OCI-LY3 (cell line): ENCODE data around the gene SAMD13.
A peak's percentile ranks its signal among the peaks of the same experiment; 100 is the strongest.

ENCODE experiments used
- H2AFZ ChIP-seq: fragments of 200-600, 300-600 bp; shearing (Covaris generic); 2 replicates; pipeline ENCODE4 v1.6.0; 2014; ENCODE audit warnings: antibody characterized with exemption, low read depth, low read length
- H3K27ac ChIP-seq: fragments of 200-600, 300-600 bp; sonication (generic); 2 replicates; pipeline ENCODE4 v1.5.1; 2014; ENCODE audit warnings: mild to moderate bottlenecking, low read length, moderate library complexity, mixed read lengths
- H3K27me3 ChIP-seq: fragments of 200-600, 300-600 bp; sonication (generic); 2 replicates; pipeline ENCODE4 v1.6.1; 2014; ENCODE audit warnings: low read depth, low read length, mixed read lengths
- H3K36me3 ChIP-seq: fragments of 200-600, 300-600 bp; sonication (generic); replicated peaks from 2 replicates; pipeline ENCODE3; 2014; ENCODE audit warnings: low read depth, low read length, mixed read lengths
- H3K4me1 ChIP-seq: fragments of 300-600, 200-600 bp; sonication (generic); 2 replicates; pipeline ENCODE4 v1.6.1; 2014; ENCODE audit warnings: low read length, mixed read lengths
- H3K4me2 ChIP-seq: fragments of 200-600, 300-600 bp; sonication (generic); 2 replicates; pipeline ENCODE4 v1.6.1; 2014; ENCODE audit warnings: low read length, mixed read lengths
- H3K4me3 ChIP-seq: fragments of 300-600, 200-600 bp; sonication (generic); 2 replicates; pipeline ENCODE4 v1.5.1; 2014; ENCODE audit warnings: antibody characterized with exemption, mild to moderate bottlenecking, low read length, moderate library complexity
- H3K79me2 ChIP-seq: fragments of 300-600, 200-600 bp; shearing (Covaris generic); 2 replicates; pipeline ENCODE4 v1.6.1; 2014; ENCODE audit warnings: mild to moderate bottlenecking, low read length, mixed read lengths
- H3K9ac ChIP-seq: fragments of 300-600, 200-600 bp; shearing (Covaris generic); 2 replicates; pipeline ENCODE4 v1.6.0; 2014; ENCODE audit warnings: mild to moderate bottlenecking, low read length, moderate library complexity
- H3K9me3 ChIP-seq: fragments of 200-600, 300-600 bp; shearing (Covaris generic); 2 replicates; pipeline ENCODE4 v1.6.1; 2014; ENCODE audit warnings: low read length, mixed read lengths; ENCODE audit not compliant: insufficient read depth
- H4K20me1 ChIP-seq: fragments of 200-600, 300-600 bp; sonication (generic); 2 replicates; pipeline ENCODE4 v1.6.1; 2016; ENCODE audit warnings: low read length, mixed read lengths; ENCODE audit not compliant: insufficient read depth
- CTCF ChIP-seq: fragments of 200-600, 300-600 bp; sonication (generic); IDR thresholded peaks from 2 replicates; pipeline ENCODE4 v1.5.1; 2014; ENCODE audit warnings: antibody characterized with exemption, low read length, low read depth
- EZH2phosphoT487 ChIP-seq: fragments of 200-600 bp; shearing (Covaris generic); IDR thresholded peaks from 2 replicates; pipeline ENCODE4 v1.6.1; 2018; ENCODE audit warnings: antibody characterized with exemption, mixed run types, low read depth

SAMD13 gene

DNA sequence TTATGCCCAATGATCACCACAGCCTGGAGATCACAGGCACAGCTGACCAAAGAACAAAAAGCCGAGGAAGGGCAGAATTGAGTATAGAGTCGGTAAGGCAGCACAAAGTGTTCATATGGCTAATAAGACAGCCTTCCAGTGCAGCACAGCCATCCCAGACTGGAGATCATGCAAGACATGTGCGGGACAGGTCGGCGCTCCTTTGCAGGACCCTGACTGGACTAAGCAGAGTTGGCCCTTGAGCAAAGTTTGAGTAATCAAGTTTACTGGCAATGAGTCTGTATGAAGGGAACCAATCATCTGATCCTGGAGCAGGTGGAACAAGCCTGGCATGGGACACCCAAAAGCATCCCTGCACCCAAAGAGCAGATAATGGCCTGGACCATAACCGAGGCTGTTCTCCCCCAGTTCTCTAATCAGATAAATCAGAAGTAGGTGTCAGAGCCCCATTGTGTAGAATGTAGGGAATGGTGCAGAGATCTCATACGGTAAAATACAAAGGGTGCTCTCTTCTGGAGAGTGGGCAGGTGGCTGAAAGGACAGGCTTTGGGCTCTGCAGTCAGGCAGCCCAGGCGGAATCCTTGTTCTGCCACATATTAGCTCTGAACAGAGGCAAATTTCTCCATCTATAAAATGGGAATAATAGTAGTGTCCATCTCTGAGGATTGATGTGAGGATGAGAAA is 86.1 kb downstream of the SAMD13 start:
- TF ChIP-seq EZH2phosphoT487: no peak
- peak; percentile 23; the same call in 1 of the 2 replicates for TF ChIP-seq CTCF
- Histone ChIP-seq H3K4me3 (no peak overlapping the region), H3K4me1 (peaks cover 31% of the 10 kb centered on the region), H3K79me2 (no peaks in the 10 kb centered on the region), H3K9ac (no peak overlapping the region), H3K27ac (no peak overlapping the region), H3K36me3 (no peaks in the 10 kb centered on the region), H4K20me1 (no peaks in the 10 kb centered on the region), H3K9me3 (no peaks in the 10 kb centered on the region), H3K27me3 (no peaks in the 10 kb centered on the region), H2AFZ (no peak overlapping the region), H3K4me2 (no peak overlapping the region)

DNA sequence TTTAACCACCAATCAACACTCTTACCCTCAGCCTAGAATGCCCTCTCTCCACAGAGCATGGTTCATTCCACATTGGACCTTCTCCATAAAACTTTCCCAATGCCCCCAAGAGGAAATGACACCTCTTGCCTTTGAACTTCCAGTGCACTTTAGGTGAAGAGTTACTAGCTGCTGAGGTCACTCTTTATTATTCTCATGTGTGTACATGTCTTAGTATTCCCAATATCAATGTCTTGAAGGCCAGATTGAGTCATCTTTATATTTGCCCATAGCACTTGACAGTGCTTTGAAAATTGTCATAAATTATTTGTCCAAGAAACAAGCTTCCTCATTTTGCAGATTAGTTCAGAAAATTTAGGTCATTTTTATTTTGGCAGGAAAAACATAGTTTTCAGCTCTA is 88.7 kb downstream of the SAMD13 start:
- H3K4me3 ChIP-seq: no peak overlapping the region
- TF ChIP-seq EZH2phosphoT487 (no peak), CTCF (no peak)
- no peaks in the 10 kb centered on the region for H3K79me2 ChIP-seq
- no peaks in the 10 kb centered on the region for H4K20me1 ChIP-seq
- H3K27ac ChIP-seq: no peak overlapping the region
- no peak overlapping the region for H3K4me2 ChIP-seq
- no peak overlapping the region for H2AFZ ChIP-seq
- no peaks in the 10 kb centered on the region for H3K9me3 ChIP-seq
- H3K9ac ChIP-seq: no peak overlapping the region
- H3K36me3 ChIP-seq: no peaks in the 10 kb centered on the region
- peaks cover 30% of the 10 kb centered on the region for H3K4me1 ChIP-seq
- H3K27me3 ChIP-seq: no peaks in the 10 kb centered on the region

- no peaks in the 10 kb centered on the region for H4K20me1 ChIP-seq
- TF ChIP-seq CTCF (no peak), EZH2phosphoT487 (no peak)
- no peaks in the 10 kb centered on the region for H3K79me2 ChIP-seq
- H3K4me3 ChIP-seq: no peak within 1 kb of the TSS
- H3K4me2 ChIP-seq: no peak within 1 kb of the TSS
- no peaks in the 10 kb centered on the region for H3K9me3 ChIP-seq
- H3K9ac ChIP-seq: no peak within 1 kb of the TSS
- no peak within 1 kb of the TSS for H2AFZ ChIP-seq
- no peaks in the 10 kb centered on the region for H3K36me3 ChIP-seq
- H3K27ac ChIP-seq: no peak within 1 kb of the TSS
- H3K4me1 ChIP-seq: peaks cover 2% of the 10 kb centered on the region; the same call in 1 of the 2 replicates
- H3K27me3 ChIP-seq: no peaks in the 10 kb centered on the region
Observed at GRCh38 chr1:84398175-84399155, 97.0 kb downstream of the SAMD13 start, which contains the start of gene DNASE2B. Gene DNASE2B (plus strand): TSS chr1:84398484. CDS start chr1:84398565, 81 bp downstream.
